Parathyroid adenoma (tissue), 2 donors: Measurements from ENCODE around the gene ETFA.

Source experiments
- H2AFZ ChIP-seq: fragments of 300-600 bp; sonication (generic); one replicate; pipeline ENCODE4 v1.7.0; 2017; ENCODE audit warnings: antibody characterized with exemption, mild to moderate bottlenecking
- H3K27ac ChIP-seq: fragments of 300-600 bp; sonication (generic); one replicate; pipeline ENCODE4 v1.7.0; 2017
- H3K27me3 ChIP-seq: fragments of 300-600 bp; sonication (generic); one replicate; pipeline ENCODE4 v1.7.0; 2017; ENCODE audit warnings: low read length; ENCODE audit not compliant: control insufficient read depth, insufficient read depth
- H3K36me3 ChIP-seq: fragments of 300-600 bp; sonication (generic); one replicate; pipeline ENCODE4 v1.7.0; 2017; ENCODE audit warnings: low read length; ENCODE audit not compliant: control insufficient read depth, insufficient read depth
- H3K4me1 ChIP-seq: fragments of 300-600 bp; sonication (generic); one replicate; pipeline ENCODE4 v1.7.0; 2017; ENCODE audit warnings: control low read depth
- H3K4me2 ChIP-seq: fragments of 300-600 bp; sonication (generic); one replicate; pipeline ENCODE4 v1.7.0; 2017; ENCODE audit warnings: low read length
- H3K4me3 ChIP-seq: fragments of 300-600 bp; sonication (generic); one replicate; pipeline ENCODE4 v1.7.0; 2017; ENCODE audit warnings: low read depth, low read length
- H3K79me2 ChIP-seq: fragments of 300-600 bp; sonication (generic); one replicate; pipeline ENCODE4 v1.7.0; 2017; ENCODE audit warnings: control low read depth
- H3K9ac ChIP-seq: fragments of 300-600 bp; sonication (generic); one replicate; pipeline ENCODE4 v1.7.0; 2017; ENCODE audit warnings: mild to moderate bottlenecking
- H3K9me3 ChIP-seq: fragments of 300-600 bp; sonication (generic); one replicate; pipeline ENCODE4 v1.7.0; 2017; ENCODE audit warnings: low read length; ENCODE audit not compliant: control insufficient read depth
- TF ChIP-seq, protein P1 (sequence below): fragments of 300-600 bp; sonication (generic); IDR thresholded peaks from one replicate; pipeline ENCODE4 v1.7.0; 2017; ENCODE audit warnings: antibody characterized with exemption, mild to moderate bottlenecking
- donor health status: primary hyperparathyroidism.

The ETFA gene

DNA sequence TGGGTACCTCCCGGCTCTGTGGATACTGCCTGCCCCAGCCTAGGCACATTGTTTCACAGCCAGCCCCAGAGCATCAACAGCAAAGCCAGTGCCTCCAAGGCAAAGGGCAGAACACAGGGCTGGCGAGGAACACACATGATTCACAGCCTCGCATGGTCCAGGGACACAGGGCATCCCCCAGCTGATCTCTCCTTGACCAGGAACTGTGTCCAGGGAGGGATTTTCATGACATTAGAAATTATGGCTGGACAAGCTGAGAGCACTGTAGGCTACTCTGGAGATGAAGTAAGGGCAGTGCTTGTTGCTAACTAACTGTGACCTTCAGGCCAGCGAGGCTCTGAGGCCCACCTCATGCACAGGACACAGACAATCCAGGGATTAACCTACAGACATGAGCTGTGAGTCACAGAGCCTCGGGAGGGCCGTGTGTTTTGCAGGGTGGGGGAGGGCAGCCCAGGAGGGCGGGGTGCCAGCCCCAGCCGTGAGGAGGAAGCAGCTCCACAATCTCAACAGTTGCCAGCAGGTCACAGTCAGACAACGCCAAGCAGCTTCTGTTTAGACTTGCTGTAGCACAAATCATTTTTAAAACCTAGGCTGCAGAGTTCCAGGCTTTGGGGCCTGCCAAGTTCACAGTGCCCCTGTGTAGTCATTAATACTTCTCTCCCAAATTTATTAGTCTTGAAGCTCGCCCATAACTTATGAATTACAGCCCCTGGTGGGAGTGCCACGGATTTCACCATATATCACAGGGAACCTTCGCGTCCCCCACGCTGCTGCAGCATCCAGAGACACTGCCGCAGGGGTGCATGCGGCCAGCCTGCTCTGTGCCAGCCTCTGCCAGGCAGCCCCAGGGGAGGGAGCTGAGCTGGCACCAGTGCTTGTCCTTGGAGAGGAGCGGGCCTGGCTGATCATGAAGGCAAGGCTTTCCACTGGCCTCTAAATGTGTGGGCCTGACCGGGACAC lies 114.7 kb downstream of the ETFA start:
- no peak overlapping the region for H2AFZ ChIP-seq
- H3K79me2 ChIP-seq = no peaks in the 10 kb centered on the region
- H3K9me3 ChIP-seq = no peaks in the 10 kb centered on the region
- no peak overlapping the region for H3K9ac ChIP-seq
- no peaks in the 10 kb centered on the region for H3K36me3 ChIP-seq
- no peak overlapping the region for H3K27ac ChIP-seq
- no peaks in the 10 kb centered on the region for H3K4me1 ChIP-seq
- TF ChIP-seq, protein P1, sequence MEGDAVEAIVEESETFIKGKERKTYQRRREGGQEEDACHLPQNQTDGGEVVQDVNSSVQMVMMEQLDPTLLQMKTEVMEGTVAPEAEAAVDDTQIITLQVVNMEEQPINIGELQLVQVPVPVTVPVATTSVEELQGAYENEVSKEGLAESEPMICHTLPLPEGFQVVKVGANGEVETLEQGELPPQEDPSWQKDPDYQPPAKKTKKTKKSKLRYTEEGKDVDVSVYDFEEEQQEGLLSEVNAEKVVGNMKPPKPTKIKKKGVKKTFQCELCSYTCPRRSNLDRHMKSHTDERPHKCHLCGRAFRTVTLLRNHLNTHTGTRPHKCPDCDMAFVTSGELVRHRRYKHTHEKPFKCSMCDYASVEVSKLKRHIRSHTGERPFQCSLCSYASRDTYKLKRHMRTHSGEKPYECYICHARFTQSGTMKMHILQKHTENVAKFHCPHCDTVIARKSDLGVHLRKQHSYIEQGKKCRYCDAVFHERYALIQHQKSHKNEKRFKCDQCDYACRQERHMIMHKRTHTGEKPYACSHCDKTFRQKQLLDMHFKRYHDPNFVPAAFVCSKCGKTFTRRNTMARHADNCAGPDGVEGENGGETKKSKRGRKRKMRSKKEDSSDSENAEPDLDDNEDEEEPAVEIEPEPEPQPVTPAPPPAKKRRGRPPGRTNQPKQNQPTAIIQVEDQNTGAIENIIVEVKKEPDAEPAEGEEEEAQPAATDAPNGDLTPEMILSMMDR = no peak
- no peak overlapping the region for H3K4me2 ChIP-seq
- H3K4me3 ChIP-seq = no peak overlapping the region
- no peaks in the 10 kb centered on the region for H3K27me3 ChIP-seq

DNA sequence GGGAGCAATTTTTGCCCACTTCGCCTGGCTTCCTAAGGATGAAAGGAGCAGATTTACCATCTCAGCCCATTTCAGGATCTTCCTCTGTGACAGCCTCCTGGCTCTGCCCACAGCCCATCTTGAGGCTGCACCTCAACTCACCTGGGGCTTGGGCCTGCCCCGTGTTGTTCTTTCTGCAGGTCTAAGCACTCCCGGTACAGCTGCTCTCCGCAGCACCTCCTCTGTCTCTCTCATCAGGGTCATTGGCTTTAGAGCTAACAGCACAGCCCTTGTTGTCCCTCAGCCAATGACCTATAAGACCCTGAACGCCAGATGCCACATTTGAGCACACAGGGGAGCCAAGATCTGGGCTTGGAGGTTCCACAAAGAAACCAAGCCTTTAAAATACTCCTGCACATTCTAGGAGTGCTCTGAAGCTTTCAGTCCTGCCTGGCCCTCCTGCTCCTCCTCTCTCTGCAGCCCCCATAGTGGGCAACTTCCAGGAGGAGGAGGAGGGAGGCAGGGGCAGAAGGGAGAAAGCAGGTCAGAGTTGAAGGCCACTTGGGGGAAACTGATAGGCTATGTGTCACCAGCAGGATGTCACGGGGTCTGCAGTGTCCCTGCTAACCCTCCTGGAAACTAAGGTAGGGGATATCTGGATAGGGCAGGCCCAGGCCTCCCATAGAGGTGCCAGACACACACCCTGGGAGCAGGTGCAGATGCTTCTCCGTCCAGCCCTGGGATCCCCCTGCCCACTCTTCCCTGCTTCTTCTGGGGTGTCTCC lies 115.6 kb downstream of the ETFA start:
- Histone ChIP-seq H3K4me1 (no peaks in the 10 kb centered on the region), H3K9ac (no peak overlapping the region), H3K27me3 (no peaks in the 10 kb centered on the region), H3K9me3 (no peaks in the 10 kb centered on the region), H3K79me2 (no peaks in the 10 kb centered on the region), H2AFZ (no peak overlapping the region), H3K4me3 (no peak overlapping the region), H3K27ac (no peak overlapping the region), H3K36me3 (no peaks in the 10 kb centered on the region), H3K4me2 (no peak overlapping the region)
- TF ChIP-seq, protein P1 = no peak

DNA sequence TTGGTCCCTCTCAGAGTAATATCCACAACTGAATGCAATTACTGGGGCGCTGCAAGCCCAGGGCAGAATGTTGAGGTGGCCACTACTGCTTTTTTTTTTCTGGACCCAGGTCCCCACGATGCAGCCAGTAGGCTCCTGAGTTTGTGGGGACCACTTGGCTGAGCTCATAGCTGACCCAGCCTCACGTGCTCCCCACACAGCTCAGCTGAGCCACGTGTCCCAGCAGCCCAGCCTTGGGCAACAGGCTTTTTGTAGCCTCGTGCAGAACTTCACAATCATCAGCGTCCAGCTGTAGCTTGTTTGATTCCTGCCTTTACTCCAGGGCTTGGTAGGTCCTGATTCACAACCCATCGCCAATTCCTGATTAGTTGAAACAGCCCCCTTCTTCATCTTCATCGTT lies 117.3 kb downstream of the ETFA start:
- TF ChIP-seq, protein P1 = no peak
- no peaks in the 10 kb centered on the region for H3K79me2 ChIP-seq
- no peak overlapping the region for H2AFZ ChIP-seq
- no peak overlapping the region for H3K9ac ChIP-seq
- no peaks in the 10 kb centered on the region for H3K4me1 ChIP-seq
- no peak overlapping the region for H3K4me3 ChIP-seq
- H3K36me3 ChIP-seq = no peaks in the 10 kb centered on the region
- H3K9me3 ChIP-seq = no peaks in the 10 kb centered on the region
- H3K27me3 ChIP-seq = no peaks in the 10 kb centered on the region
- H3K27ac ChIP-seq = no peak overlapping the region
- no peak overlapping the region for H3K4me2 ChIP-seq

DNA sequence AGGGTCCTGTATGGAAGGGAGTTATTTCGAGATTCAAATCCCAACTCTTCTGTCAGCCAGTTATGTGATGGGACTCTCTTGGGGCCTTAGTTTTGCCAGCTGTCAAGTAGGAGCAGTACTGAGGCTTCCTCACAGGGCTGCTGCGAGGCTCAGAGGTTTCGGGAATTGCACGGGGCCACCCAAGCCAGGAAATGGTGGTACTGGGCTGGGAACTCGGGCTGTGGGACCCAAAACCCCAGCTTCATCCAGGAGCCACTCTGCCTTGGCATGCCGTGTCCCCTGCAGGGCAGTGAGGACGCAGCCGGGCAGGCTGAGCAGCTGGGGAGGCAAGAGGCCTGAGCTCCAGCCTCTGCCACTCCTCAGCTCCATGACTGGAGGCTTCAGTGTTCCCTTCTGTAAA lies 118.6 kb downstream of the ETFA start:
- Histone ChIP-seq H3K27ac (no peak overlapping the region), H2AFZ (no peak overlapping the region), H3K79me2 (no peaks in the 10 kb centered on the region), H3K4me2 (no peak overlapping the region), H3K27me3 (no peaks in the 10 kb centered on the region), H3K4me1 (no peaks in the 10 kb centered on the region), H3K9ac (no peak overlapping the region), H3K9me3 (no peaks in the 10 kb centered on the region), H3K36me3 (no peaks in the 10 kb centered on the region), H3K4me3 (no peak overlapping the region)
- TF ChIP-seq, protein P1 = no peak
